HL-60 (cell line): ENCODE data around the gene OR1E2.
"Not testable (repeated sequence)": the region's sequence is repeated elsewhere in the genome, so short reads cannot be mapped to it uniquely, and the experiment has no call there.

Source experiments
- DNase-seq, 2 experiments: peaks; one replicate each; pipeline ENCODE4 v3.0.0-alpha.2; 2010 to 2020; ENCODE audit warnings: low read depth in 1 of 2, low spot score in 1 of 2
- H3K27ac ChIP-seq: fragments of 250-450 bp; sonication (Bioruptor Pico); replicated peaks from 2 replicates; pipeline ENCODE4 v1.5.1; 2020; ENCODE audit warnings: mild to moderate bottlenecking, moderate library complexity
- H3K27me3 ChIP-seq: fragments of 250-450 bp; sonication (Bioruptor Pico); 2 replicates; pipeline ENCODE4 v1.5.1; 2021; ENCODE audit warnings: mild to moderate bottlenecking, moderate library complexity; ENCODE audit not compliant: insufficient read depth, poor library complexity, severe bottlenecking
- H3K4me3 ChIP-seq: replicated peaks from 2 replicates; pipeline ENCODE4 v1.5.1; 2011; ENCODE audit warnings: mild to moderate bottlenecking, control low read depth, low read length; ENCODE audit not compliant: insufficient read depth
- CTCF ChIP-seq: IDR thresholded peaks from one replicate; pipeline ENCODE4 v1.5.1; 2011; ENCODE audit warnings: low read length, control low read depth, inconsistent platforms; ENCODE audit not compliant: insufficient read depth
- GABPA ChIP-seq: IDR thresholded peaks from 2 replicates; pipeline ENCODE4 v1.6.1; 2012; ENCODE audit warnings: low read depth
- POLR2AphosphoS5 ChIP-seq: IDR thresholded peaks from 2 replicates; pipeline ENCODE4 v1.6.1; 2012; ENCODE audit warnings: low read depth
- REST ChIP-seq: IDR thresholded peaks from 2 replicates; pipeline ENCODE4 v1.6.1; 2012; ENCODE audit warnings: low read depth; ENCODE audit not compliant: insufficient replicate concordance
- SPI1 ChIP-seq: IDR thresholded peaks from 2 replicates; pipeline ENCODE4 v1.6.1; 2012; ENCODE audit warnings: low read depth, mild to moderate bottlenecking, borderline replicate concordance

OR1E2 gene

GRCh38 chr17:3397801-3398200 lies 35.8 kb downstream of the OR1E2 start:
- DNase-seq: peak in 1 of 2 experiments; percentile 7

GRCh38 chr17:3389791-3390190 lies 43.9 kb downstream of the OR1E2 start:
- DNase-seq: no peak
- no peak overlapping the region for H3K27ac ChIP-seq
- H3K4me3 ChIP-seq: no peak overlapping the region
- H3K27me3 ChIP-seq: no peaks in the 10 kb centered on the region
- TF ChIP-seq POLR2AphosphoS5: no peak
- no peak for TF ChIP-seq GABPA
- TF ChIP-seq REST: no peak
- TF ChIP-seq CTCF: no peak
- no peak for TF ChIP-seq SPI1

More at GRCh38 chr17:3397801-3398200, 35.8 kb downstream of the OR1E2 start:
- H3K27me3 ChIP-seq, H3K4me3 ChIP-seq, H3K27ac ChIP-seq: not testable (repeated sequence)
- peak; percentile 89 for TF ChIP-seq REST

GRCh38 chr17:3385869-3386816 lies 47.5 kb downstream of the OR1E2 start, which contains the start of gene OR3A2:
Gene OR3A2, minus strand, starts transcription at chr17:3386308.
- Histone ChIP-seq H3K4me3 (no peak within 1 kb of the TSS), H3K27me3 (no peaks in the 10 kb centered on the region), H3K27ac (no peak within 1 kb of the TSS)
- DNase-seq: no peak
- TF ChIP-seq GABPA: no peak
- TF ChIP-seq REST: no peak
- TF ChIP-seq CTCF: no peak
- no peak for TF ChIP-seq POLR2AphosphoS5
- TF ChIP-seq SPI1: no peak
